Measurements from ENCODE around the gene PRAC1. TPM values are rescaled to one million over a fixed set of nuclear protein-coding genes. Genes with fewer than 3 reads are reported as not detected.

Gene PRAC1
- total RNA-seq, 1 experiment from 2014 or later: not detected

DNA sequence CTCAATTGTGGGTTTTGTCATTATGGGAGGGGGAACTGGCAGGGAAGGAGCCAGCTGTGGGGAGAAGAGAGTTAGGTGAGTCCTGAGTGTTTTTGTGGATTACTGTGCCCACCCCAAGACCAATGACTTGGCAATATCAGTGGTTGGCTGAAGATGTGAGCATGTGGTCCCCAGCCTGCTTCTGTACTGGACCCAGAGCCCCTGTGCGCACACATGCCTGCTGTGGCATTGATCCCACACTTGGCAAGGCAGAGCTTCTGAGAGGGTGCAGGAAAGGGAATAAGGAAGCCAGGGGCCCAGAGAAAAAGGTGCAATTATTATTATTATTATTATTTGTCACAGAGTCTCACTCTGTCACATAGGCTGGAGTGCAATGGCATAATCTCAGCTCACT, 1.3 kb downstream of the PRAC1 start:
- Histone ChIP-seq H3K56ac (ENCODE audit: insufficient read length, low read depth, low read length) (no peak overlapping the region), H2BK5ac (ENCODE audit: insufficient read length, low read length) (no peak overlapping the region), H2BK15ac (ENCODE audit: low read depth, low read length) (no peak overlapping the region), H2AK5ac (ENCODE audit: insufficient read length, low read length) (no peak overlapping the region), H2BK20ac (ENCODE audit: low read depth, low read length, poor library complexity, severe bottlenecking) (no peak overlapping the region), H3K79me1 (ENCODE audit: insufficient read depth, low read depth, low read length, poor library complexity, severe bottlenecking) (no peaks in the 10 kb centered on the region), H3K23ac (ENCODE audit: insufficient read length, low read depth, low read length) (no peak overlapping the region), H3K27me3 (ENCODE audit: insufficient read depth, low read length) (peaks cover 91% of the 10 kb centered on the region), H3K4me1 (ENCODE audit: insufficient read depth, low read length) (peaks cover 2% of the 10 kb centered on the region; the same call in 1 of the 2 replicates), H3T11ph (ENCODE audit: low read length) (no peak overlapping the region), H3K9ac (ENCODE audit: extremely low read depth, insufficient read length, low read length) (no peak overlapping the region), H4K20me1 (ENCODE audit: control insufficient read depth, insufficient read depth, insufficient read length) (no peaks in the 10 kb centered on the region), H2BK120ac (ENCODE audit: low read depth, low read length, poor library complexity, severe bottlenecking) (no peak overlapping the region), H2BK12ac (ENCODE audit: insufficient read length, low read depth, low read length) (no peak overlapping the region), H4K8ac (replicated peaks; ENCODE audit: insufficient read length, low read depth, low read length) (no peak overlapping the region), H3K27ac (ENCODE audit: insufficient read length, low read depth, low read length) (no peak overlapping the region), H3K79me2 (ENCODE audit: insufficient read depth, low read length) (no peaks in the 10 kb centered on the region), H3K14ac (ENCODE audit: insufficient read depth, low read length) (no peak overlapping the region), H3K18ac (ENCODE audit: insufficient read length, low read depth, low read length) (no peak overlapping the region), H2AFZ (ENCODE audit: low read length) (no peak overlapping the region), H3K4ac (ENCODE audit: low read depth, low read length) (no peak overlapping the region), H4K5ac (ENCODE audit: insufficient read length, low read depth, low read length) (no peak overlapping the region), H3K23me2 (ENCODE audit: insufficient read length, low read depth, low read length, poor library complexity, severe bottlenecking) (peaks cover 12% of the 10 kb centered on the region), H3K9me3 (ENCODE audit: control insufficient read depth, low read depth, low read length) (no peaks in the 10 kb centered on the region), H3K4me2 (ENCODE audit: insufficient read depth, insufficient read length, low read length) (no peak overlapping the region), H4K91ac (ENCODE audit: insufficient read length, low read depth, low read length) (no peak overlapping the region)
- Mint-ChIP-seq H3K9me3 (peaks cover 0 to 11% of the 10 kb centered on the region in 2 experiments; a peak in 2 of 5 replicates), H3K36me3 (ENCODE audit: insufficient read depth in 1 of 3, low read depth in 3 of 3) (peaks cover 0 to 2% (median 0%) of the 10 kb centered on the region in 3 experiments; a peak in 1 of 7 replicates), H3K4me1 (peaks cover 40 to 53% of the 10 kb centered on the region in 2 experiments), H3K27ac (no peak overlapping the region), H3K4me3 (no peak overlapping the region), H3K27me3 (ENCODE audit: low read depth) (peaks cover 100% of the 10 kb centered on the region)
- no CpG with 5 or more reads among the region's 1 CpG for WGBS (ENCODE audit: extremely low coverage, insufficient read length, low lambda C conversion rate)
- DNase-seq: no peak
- TF ChIP-seq, protein P1, sequence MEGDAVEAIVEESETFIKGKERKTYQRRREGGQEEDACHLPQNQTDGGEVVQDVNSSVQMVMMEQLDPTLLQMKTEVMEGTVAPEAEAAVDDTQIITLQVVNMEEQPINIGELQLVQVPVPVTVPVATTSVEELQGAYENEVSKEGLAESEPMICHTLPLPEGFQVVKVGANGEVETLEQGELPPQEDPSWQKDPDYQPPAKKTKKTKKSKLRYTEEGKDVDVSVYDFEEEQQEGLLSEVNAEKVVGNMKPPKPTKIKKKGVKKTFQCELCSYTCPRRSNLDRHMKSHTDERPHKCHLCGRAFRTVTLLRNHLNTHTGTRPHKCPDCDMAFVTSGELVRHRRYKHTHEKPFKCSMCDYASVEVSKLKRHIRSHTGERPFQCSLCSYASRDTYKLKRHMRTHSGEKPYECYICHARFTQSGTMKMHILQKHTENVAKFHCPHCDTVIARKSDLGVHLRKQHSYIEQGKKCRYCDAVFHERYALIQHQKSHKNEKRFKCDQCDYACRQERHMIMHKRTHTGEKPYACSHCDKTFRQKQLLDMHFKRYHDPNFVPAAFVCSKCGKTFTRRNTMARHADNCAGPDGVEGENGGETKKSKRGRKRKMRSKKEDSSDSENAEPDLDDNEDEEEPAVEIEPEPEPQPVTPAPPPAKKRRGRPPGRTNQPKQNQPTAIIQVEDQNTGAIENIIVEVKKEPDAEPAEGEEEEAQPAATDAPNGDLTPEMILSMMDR (conservative IDR thresholded peaks at IDR 0.05): no peak

All from H9 (cell line).